KOPT-K1 (cell line): Measurements from ENCODE around the gene SGMS1.
"Not testable (repeated sequence)": the region's sequence is repeated elsewhere in the genome, so short reads cannot be mapped to it uniquely, and the experiment has no call there.

Experiments used
- H3K27ac ChIP-seq: fragments of 200-600 bp; sonication (generic); 2 replicates; pipeline ENCODE4 v1.5.1; 2016; ENCODE audit warnings: antibody characterized with exemption, mild to moderate bottlenecking, low read depth, low read length; ENCODE audit not compliant: poor library complexity, severe bottlenecking
- H3K36me3 ChIP-seq: fragments of 200-600 bp; sonication (generic); 2 replicates; pipeline ENCODE4 v1.5.1; 2017; ENCODE audit warnings: antibody characterized with exemption, mild to moderate bottlenecking, low read length, moderate library complexity; ENCODE audit not compliant: insufficient read depth
- H3K9me3 ChIP-seq: fragments of 200-600 bp; sonication (generic); 2 replicates; pipeline ENCODE4 v1.5.1; 2017; ENCODE audit warnings: antibody characterized with exemption, low read length, mild to moderate bottlenecking; ENCODE audit not compliant: insufficient read depth, poor library complexity, severe bottlenecking

The SGMS1 gene

DNA sequence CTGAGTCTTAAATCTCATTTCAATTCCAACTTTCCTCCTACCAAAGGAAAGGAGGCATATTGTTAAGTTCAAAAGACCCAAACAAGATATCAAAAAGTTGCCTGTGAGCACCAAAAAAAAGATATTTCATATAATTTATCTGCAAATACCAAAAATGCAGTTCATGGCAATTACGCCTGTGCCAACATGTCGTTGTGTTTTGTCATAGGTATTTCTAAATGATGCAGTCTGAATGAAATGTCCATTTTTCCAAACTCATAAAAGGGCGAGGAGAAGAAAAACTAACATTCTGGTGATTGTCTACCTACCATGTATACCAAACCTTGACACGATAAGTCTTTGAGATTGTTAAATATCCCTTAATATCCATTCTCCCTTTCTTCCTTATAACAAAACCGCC, 109.8 kb downstream of the SGMS1 start:
- no peaks in the 10 kb centered on the region for H3K9me3 ChIP-seq
- H3K27ac ChIP-seq = no peak overlapping the region
- no peaks in the 10 kb centered on the region for H3K36me3 ChIP-seq

DNA sequence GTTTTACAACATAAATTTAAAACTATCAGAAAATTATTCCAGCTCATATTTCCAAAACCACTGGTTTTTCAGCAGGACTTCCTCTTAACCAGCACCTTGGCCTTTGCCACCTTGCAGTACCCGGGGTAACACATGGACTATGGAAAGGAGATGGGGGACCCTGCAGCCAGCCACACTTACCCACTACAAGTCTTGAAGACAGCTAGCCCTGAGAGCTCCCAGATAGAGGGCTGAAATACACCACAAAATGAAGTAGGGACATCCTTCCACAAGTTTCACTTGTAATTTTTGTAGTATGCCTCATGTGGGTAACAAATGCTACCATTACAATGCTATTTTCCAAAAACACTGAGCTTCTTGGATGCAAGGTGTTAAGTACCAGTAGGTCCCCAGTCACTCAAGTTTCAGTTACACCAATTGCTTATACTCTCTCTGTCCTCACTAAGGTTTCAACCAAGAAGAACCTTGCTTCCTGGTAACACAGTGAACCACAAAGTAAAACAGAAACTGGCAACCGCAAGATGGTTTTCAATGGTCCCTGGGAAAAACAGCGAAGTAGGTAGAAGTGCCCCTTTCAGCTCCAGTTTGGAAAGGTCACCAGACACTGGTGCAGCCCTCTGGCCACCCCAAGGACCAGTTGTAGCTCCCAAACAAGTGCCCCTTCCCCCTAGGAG, 110.9 kb downstream of the SGMS1 start:
- Histone ChIP-seq H3K27ac (peak overlapping the region; percentile 60), H3K36me3 (no peaks in the 10 kb centered on the region), H3K9me3 (no peaks in the 10 kb centered on the region)

DNA sequence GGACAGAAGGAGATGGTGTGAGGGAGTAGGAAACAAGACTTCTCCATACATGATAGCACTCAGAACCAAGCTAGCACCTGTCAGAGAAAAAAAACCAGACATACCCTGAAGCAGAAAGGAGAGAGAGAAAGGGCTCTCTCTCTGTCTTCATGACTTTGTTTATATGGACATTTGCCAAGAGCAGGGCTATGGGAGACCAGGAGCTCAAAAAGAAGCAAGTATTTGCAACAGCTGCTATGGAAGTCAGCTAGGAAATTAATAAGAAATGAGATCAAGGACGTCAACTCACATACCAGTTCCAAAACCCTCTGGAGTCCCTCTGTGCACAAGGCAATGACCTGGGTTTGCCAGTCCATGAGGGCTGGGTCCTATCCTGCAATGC, 111.6 kb downstream of the SGMS1 start:
- peak overlapping the region; percentile 60 for H3K27ac ChIP-seq

GRCh38 chr10:50511492-50512213, 112.1 kb downstream of the SGMS1 start:
- Histone ChIP-seq H3K27ac (peak overlapping the region; percentile 60), H3K9me3 (no peaks in the 10 kb centered on the region)

More for the DNA sequence above, 111.6 kb downstream of the SGMS1 start:
- Histone ChIP-seq H3K36me3 (no peaks in the 10 kb centered on the region), H3K9me3 (no peaks in the 10 kb centered on the region)

DNA sequence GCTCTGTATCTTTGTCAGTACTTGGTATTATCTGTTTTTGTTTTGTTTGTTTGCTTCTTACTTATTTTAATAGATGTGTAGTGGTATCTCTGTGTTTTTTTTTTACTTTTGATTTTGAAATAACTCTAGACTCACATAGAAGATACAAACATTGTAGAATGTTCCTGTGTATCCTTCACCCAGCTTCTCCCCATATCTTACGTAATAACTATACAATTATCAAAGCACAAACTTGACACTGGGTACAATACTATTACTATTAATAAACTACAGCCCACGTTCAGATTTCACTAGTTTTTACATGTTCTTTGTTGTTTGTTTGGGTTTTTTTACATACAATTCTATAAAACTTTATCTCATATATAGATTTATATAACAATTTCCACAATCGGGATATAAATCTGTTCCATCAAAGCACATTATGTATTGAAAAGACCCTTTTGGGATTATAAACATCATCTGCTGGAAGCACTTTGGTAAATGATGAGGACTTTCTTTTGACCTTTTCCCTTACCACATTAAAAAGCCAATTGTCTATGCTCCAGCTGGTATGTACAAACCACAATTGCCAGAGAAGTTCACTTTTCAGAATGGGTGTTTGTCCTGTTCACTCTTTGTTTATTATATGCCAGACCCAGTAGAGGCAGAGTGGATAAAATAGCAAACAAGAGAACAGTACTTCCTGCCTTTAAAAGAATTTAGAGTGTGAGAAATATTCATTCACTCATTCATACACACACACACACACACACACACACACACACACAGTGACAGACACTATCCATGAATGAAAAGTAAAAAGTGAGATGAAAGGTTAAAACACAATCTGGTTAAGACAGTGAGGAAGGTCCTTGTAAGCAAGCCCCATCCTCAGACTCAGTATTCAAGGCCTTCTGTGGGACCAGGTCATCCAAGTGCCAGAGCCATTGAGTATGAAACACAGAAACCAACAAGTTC, 113.0 kb downstream of the SGMS1 start:
- H3K9me3 ChIP-seq = no peaks in the 10 kb centered on the region
- no peaks in the 10 kb centered on the region for H3K36me3 ChIP-seq
- H3K27ac ChIP-seq = no peak overlapping the region

More at GRCh38 chr10:50511492-50512213, 112.1 kb downstream of the SGMS1 start:
- no peaks in the 10 kb centered on the region for H3K36me3 ChIP-seq

- H3K9me3 ChIP-seq = no peaks in the 10 kb centered on the region
- no peaks in the 10 kb centered on the region for H3K36me3 ChIP-seq
- H3K27ac ChIP-seq = no peak overlapping the region
Observed at GRCh38 chr10:50508315-50509051, 115.3 kb downstream of the SGMS1 start.

- Histone ChIP-seq H3K36me3 (no peaks in the 10 kb centered on the region), H3K9me3 (no peaks in the 10 kb centered on the region), H3K27ac (no peak overlapping the region)
Observed at GRCh38 chr10:50506861-50507573, 116.7 kb downstream of the SGMS1 start.

GRCh38 chr10:50504389-50504788, 119.4 kb downstream of the SGMS1 start:
- Histone ChIP-seq H3K36me3 (no peaks in the 10 kb centered on the region), H3K27ac (no peak overlapping the region), H3K9me3 (no peaks in the 10 kb centered on the region)

DNA sequence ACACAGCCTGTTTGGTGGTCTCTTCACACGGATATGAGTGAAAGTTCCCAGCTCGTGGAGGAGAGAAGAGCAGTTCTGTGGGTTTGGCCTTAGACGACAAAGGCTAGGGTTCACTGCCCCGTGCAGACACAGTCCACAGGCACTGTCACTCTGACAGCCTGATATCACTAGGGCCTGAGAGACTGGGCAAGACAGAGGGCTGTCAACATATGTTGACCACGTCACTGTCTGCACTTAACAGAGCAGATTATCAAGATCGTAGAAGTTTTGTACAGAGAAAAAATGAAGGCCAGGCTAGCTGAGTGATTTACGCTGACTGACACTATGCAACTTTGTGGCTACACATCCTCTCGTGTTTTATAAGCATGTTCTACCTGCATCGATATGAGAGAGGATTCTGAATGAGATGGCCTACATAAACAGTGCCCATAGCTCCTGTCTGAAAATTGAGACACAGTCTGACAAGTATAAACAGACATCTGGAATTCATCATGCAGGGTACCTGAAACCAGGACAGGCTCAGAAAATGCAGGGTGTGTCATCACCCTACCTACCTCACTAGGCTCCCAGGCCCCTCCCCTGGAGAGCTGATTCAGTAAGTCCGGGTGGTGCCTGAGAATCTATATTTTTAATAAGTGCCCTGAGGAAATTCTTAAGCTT, 120.0 kb downstream of the SGMS1 start:
- Histone ChIP-seq H3K27ac (no peak overlapping the region), H3K9me3 (no peaks in the 10 kb centered on the region), H3K36me3 (no peaks in the 10 kb centered on the region)

DNA sequence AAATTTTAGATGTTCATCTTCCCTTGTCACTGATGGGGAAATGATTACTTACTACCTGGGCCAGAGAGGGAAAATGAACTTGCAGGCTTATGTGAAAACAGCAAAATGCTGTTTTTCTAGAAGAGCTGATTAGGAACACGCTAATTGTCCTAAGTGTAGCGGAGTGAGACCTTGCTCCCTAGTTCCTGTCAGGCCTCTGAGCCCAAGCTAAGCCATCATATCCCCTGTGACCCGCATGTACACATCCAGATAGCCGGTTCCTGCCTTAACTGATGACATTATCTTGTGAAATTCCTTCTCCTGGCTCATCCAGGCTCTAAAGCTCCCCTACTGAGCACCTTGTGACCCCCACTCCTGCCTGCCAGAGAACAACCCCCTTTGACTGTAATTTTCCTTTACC, 120.6 kb downstream of the SGMS1 start:
- H3K36me3 ChIP-seq, H3K27ac ChIP-seq, H3K9me3 ChIP-seq: not testable (repeated sequence)

DNA sequence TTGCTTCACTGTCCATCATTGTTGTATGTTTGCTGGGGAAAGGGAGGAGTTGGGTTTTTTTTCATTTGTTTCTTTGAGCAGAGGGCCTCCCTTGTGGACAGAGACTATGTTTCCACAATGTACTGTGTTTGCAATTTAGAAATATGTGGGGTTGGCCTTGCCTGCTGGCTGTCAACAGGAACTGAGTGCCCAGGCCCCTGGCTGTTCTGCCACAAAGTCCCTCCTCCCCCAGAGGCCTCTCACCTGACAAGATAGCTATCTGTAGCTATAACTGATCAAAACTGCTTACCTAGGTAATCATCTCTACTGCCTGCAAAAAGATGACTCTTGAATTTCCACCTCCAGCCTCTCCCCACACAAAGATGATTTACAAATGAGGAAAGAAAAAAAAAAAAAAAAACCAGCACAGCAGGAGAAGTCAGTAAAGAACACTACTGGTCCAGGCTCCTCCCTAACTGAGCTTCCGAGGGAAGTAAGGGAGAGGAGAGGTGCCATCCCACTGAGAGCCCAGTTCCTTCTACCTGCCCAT, 121.8 kb downstream of the SGMS1 start:
- Histone ChIP-seq H3K36me3 (no peaks in the 10 kb centered on the region), H3K27ac (no peak overlapping the region), H3K9me3 (no peaks in the 10 kb centered on the region)

- Histone ChIP-seq H3K36me3 (no peaks in the 10 kb centered on the region), H3K9me3 (no peaks in the 10 kb centered on the region), H3K27ac (no peak overlapping the region)
Observed at GRCh38 chr10:50501478-50501877, 122.3 kb downstream of the SGMS1 start.

DNA sequence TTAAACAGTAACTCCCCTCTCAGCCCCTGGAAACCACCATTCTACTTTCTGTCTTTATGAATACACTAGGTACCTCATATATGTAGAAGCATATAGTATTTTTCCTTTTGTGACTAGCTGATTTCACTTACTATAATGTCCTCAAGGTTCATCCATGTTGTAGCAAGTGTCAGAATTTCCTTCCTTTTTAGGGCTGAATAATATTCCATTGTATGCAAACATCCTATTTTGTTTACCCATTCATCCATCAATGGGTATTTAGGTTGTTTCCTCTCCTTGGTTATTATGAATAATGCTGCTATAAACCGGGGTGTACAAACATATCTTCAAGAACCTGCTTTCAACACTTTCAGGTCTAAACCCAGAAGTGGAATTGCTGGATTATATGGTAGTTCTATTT, 125.3 kb downstream of the SGMS1 start:
- no peaks in the 10 kb centered on the region for H3K36me3 ChIP-seq
- H3K9me3 ChIP-seq = no peaks in the 10 kb centered on the region
- H3K27ac ChIP-seq = no peak overlapping the region
